ENCODE data around the gene MRGPRG. TPM values are rescaled to one million over a fixed set of nuclear protein-coding genes. Genes with fewer than 3 reads are reported as not detected.

The MRGPRG gene
- total RNA-seq, 1 experiment from 2014 or later = not detected

DNA sequence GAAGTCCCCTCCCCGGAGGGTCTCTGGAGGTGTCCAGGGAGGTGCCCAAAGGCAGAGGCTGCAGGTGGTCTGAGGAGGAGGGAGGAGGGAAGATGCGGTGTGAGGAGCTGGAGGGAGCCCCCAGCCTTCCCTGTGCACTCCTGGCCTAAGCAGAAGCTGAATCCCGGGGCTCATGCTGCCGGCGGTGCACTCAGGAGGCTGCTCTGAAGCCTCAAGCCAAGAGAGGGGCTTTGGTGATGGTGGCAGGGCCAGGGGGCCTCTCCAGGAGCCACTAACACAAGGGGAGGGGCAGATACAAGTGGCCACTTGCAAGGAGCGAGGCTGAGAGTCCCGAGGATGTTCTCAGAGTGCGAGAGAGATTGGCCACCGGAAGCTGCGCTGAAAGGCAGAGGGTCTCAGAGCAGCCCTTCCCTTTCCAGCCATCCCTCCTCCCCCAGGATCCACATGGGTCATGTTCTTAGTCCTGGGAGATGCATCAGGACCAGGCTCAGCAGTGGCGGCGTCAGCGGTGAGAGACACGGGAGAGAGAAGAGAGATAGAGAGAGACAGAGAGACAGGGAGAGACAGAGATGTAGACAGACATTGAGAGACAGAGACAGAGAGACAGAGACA, 774 bp upstream of the MRGPRG start:
- H3K4me1 ChIP-seq (ENCODE audit: insufficient read depth, low read length, poor library complexity, severe bottlenecking) = no peaks in the 10 kb centered on the region
- ChIA-PET POLR2A (ENCODE audit: low non-redundant PET) (no interaction called here), CTCF (no interaction called here)
- no peak for DNase-seq (ENCODE audit: low spot score)
- no peaks in the 10 kb centered on the region for H3K27me3 ChIP-seq (replicated peaks; ENCODE audit: insufficient read depth, low read depth, low read length, poor library complexity)
- H3K4me3 ChIP-seq (ENCODE audit: low read depth, low read length, poor library complexity, severe bottlenecking) = no peak overlapping the region
- no peaks in the 10 kb centered on the region for H3K36me3 ChIP-seq (ENCODE audit: insufficient read depth, low read length, poor library complexity, severe bottlenecking)
- intact Hi-C loops (cut with micrococcal nuclease; ENCODE audit: unreplicated experiment) = loop anchor here (5.0 kb wide), 1 partner anchor 122 kb away; no protein-coding TSS in a partner anchor
- TF ChIP-seq, protein P1, sequence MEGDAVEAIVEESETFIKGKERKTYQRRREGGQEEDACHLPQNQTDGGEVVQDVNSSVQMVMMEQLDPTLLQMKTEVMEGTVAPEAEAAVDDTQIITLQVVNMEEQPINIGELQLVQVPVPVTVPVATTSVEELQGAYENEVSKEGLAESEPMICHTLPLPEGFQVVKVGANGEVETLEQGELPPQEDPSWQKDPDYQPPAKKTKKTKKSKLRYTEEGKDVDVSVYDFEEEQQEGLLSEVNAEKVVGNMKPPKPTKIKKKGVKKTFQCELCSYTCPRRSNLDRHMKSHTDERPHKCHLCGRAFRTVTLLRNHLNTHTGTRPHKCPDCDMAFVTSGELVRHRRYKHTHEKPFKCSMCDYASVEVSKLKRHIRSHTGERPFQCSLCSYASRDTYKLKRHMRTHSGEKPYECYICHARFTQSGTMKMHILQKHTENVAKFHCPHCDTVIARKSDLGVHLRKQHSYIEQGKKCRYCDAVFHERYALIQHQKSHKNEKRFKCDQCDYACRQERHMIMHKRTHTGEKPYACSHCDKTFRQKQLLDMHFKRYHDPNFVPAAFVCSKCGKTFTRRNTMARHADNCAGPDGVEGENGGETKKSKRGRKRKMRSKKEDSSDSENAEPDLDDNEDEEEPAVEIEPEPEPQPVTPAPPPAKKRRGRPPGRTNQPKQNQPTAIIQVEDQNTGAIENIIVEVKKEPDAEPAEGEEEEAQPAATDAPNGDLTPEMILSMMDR (conservative IDR thresholded peaks at IDR 0.05; ENCODE audit: low read depth, low read length) = no peak
- no peak for TF ChIP-seq EZH2 (IDR thresholded peaks at IDR 0.05; ENCODE audit: borderline replicate concordance, low read depth, low read length, poor library complexity, severe bottlenecking)
- no peaks in the 10 kb centered on the region for H3K9me3 ChIP-seq (ENCODE audit: low read depth, low read length, poor library complexity, severe bottlenecking)
- no peak overlapping the region for H3K27ac ChIP-seq (ENCODE audit: low read depth, low read length, poor library complexity, severe bottlenecking)
- no TSS peak for BruUV-seq (replicated peaks)

DNA sequence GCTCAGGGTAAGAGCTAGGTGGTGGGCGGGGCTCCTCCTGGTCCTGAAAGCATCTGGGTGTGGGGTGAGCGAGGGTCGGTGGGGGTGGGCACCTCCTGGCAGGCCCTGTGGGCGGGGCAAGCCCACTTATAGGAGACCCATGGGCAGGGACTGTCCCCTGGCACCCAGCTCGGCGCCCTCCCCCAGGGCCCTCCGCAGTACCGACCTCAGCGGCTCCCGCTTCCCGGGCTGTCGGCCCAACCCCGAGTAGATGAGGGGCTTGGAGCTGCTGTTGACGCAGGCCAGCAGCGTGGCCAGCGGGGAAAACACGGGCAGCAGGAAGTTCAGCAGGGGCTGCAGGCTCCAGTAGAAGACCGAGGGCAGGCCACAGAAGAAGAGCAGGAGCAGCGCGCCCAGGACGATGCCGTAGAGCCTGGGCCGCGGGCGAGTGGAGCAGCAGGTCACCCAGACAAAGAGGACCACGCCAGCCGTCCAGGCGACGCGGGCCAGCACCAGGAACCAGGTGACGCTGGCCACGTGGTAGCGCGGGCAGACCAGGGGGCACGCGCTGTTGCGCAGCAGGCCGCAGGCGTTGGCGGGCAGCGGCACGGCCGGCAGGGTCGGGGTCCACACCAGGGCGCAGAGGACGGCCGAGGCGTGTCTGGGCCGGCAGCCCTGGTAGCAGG, 663 bp downstream of the MRGPRG start:
- Histone ChIP-seq H3K36me3 (ENCODE audit: insufficient read depth, low read length, poor library complexity, severe bottlenecking) (no peaks in the 10 kb centered on the region), H3K9me3 (ENCODE audit: low read depth, low read length, poor library complexity, severe bottlenecking) (no peaks in the 10 kb centered on the region), H3K27ac (ENCODE audit: low read depth, low read length, poor library complexity, severe bottlenecking) (no peak overlapping the region), H3K4me1 (ENCODE audit: insufficient read depth, low read length, poor library complexity, severe bottlenecking) (no peaks in the 10 kb centered on the region), H3K27me3 (replicated peaks; ENCODE audit: insufficient read depth, low read depth, low read length, poor library complexity) (no peaks in the 10 kb centered on the region), H3K4me3 (ENCODE audit: low read depth, low read length, poor library complexity, severe bottlenecking) (no peak overlapping the region)
- BruUV-seq (replicated peaks) = no TSS peak
- TF ChIP-seq, protein P1 (conservative IDR thresholded peaks at IDR 0.05; ENCODE audit: low read depth, low read length) = no peak
- TF ChIP-seq EZH2 (IDR thresholded peaks at IDR 0.05; ENCODE audit: borderline replicate concordance, low read depth, low read length, poor library complexity, severe bottlenecking) = no peak
- DNase-seq (ENCODE audit: low spot score) = no peak
- POLR2A ChIA-PET (ENCODE audit: low non-redundant PET) = no interaction called here
- CTCF ChIA-PET = no interaction called here
- intact Hi-C loops (cut with micrococcal nuclease; ENCODE audit: unreplicated experiment) = loop anchor here (1.0 to 5.0 kb wide), 2 partner anchors 121 to 181 kb away; no protein-coding TSS in a partner anchor

DNA sequence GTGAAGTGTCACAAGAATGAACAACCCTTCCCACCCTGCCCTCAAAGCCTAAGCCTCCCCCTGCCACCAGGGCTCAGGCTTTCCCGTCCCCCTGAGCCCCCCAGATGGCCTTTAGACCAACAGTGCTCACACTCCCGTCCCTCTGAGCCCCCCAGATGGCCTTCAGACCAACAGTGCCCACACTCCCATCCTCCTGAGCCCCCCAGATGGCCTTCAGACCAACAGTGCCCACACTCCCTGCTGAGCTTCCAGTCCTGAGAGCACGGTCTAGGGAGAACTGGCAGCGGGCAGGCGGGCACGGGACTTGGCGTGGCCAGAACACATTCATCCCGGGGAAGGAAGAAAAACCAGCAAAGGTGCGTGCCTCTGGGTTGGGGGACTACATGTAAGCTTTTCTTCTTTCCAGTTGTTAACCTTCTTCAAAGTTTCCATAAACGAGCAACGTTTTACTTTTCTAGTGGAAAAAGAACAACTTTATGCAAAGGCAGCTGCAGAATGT, 2.5 kb downstream of the MRGPRG start:
- H3K27ac ChIP-seq (ENCODE audit: low read depth, low read length, poor library complexity, severe bottlenecking) = no peak overlapping the region
- no peaks in the 10 kb centered on the region for H3K4me1 ChIP-seq (ENCODE audit: insufficient read depth, low read length, poor library complexity, severe bottlenecking)
- POLR2A ChIA-PET (ENCODE audit: low non-redundant PET) = no interaction called here
- intact Hi-C loops (cut with micrococcal nuclease; ENCODE audit: unreplicated experiment) = loop anchor here (5.0 kb wide), 1 partner anchor 119 kb away; no protein-coding TSS in a partner anchor
- DNase-seq (ENCODE audit: low spot score) = no peak
- H3K4me3 ChIP-seq (ENCODE audit: low read depth, low read length, poor library complexity, severe bottlenecking) = no peak overlapping the region
- BruUV-seq (replicated peaks) = no TSS peak
- CTCF ChIA-PET = no interaction called here
- no peaks in the 10 kb centered on the region for H3K36me3 ChIP-seq (ENCODE audit: insufficient read depth, low read length, poor library complexity, severe bottlenecking)
- TF ChIP-seq, protein P1 (conservative IDR thresholded peaks at IDR 0.05; ENCODE audit: low read depth, low read length) = no peak
- TF ChIP-seq EZH2 (IDR thresholded peaks at IDR 0.05; ENCODE audit: borderline replicate concordance, low read depth, low read length, poor library complexity, severe bottlenecking) = no peak
- peaks cover 3% of the 10 kb centered on the region for H3K9me3 ChIP-seq (ENCODE audit: low read depth, low read length, poor library complexity, severe bottlenecking)
- H3K27me3 ChIP-seq (replicated peaks; ENCODE audit: insufficient read depth, low read depth, low read length, poor library complexity) = no peaks in the 10 kb centered on the region
